GM13977 (cell line): Measurements from ENCODE around the gene NTRK2.

ENCODE experiments used
- DNase-seq: peaks from one replicate; pipeline ENCODE4 v3.0.0; 2012; ENCODE audit warnings: low spot score
- in situ Hi-C: fragments of 300-500 bp; cut with MboI; formaldehyde crosslinking; loops from one replicate; pipeline ENCODE4 v1.12.0; 2022; ENCODE audit warnings: low sequenced_read_pairs, low pct_unique_long_range_greater_than_20kb, mixed read lengths, inconsistent platforms; ENCODE audit not compliant: unreplicated experiment
- TF ChIP-seq, protein P1 (sequence below): IDR thresholded peaks from 2 replicates; pipeline ENCODE4 v1.5.1; 2012; ENCODE audit warnings: mild to moderate bottlenecking, control low read depth; ENCODE audit not compliant: insufficient read depth; ENCODE audit errors: extremely low read depth, missing control alignments

NTRK2 gene

GRCh38 chr9:84778570-84778969 lies 109.0 kb downstream of the NTRK2 start:
- in situ Hi-C loops: no loop called here
- TF ChIP-seq, protein P1, sequence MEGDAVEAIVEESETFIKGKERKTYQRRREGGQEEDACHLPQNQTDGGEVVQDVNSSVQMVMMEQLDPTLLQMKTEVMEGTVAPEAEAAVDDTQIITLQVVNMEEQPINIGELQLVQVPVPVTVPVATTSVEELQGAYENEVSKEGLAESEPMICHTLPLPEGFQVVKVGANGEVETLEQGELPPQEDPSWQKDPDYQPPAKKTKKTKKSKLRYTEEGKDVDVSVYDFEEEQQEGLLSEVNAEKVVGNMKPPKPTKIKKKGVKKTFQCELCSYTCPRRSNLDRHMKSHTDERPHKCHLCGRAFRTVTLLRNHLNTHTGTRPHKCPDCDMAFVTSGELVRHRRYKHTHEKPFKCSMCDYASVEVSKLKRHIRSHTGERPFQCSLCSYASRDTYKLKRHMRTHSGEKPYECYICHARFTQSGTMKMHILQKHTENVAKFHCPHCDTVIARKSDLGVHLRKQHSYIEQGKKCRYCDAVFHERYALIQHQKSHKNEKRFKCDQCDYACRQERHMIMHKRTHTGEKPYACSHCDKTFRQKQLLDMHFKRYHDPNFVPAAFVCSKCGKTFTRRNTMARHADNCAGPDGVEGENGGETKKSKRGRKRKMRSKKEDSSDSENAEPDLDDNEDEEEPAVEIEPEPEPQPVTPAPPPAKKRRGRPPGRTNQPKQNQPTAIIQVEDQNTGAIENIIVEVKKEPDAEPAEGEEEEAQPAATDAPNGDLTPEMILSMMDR: no peak
- no peak for DNase-seq

- in situ Hi-C loops: loop anchor here (10.0 kb wide), 1 partner anchor 85 kb away; no protein-coding TSS in a partner anchor
- TF ChIP-seq, protein P1: no peak
- DNase-seq: no peak
Measured at GRCh38 chr9:84779883-84780282, 110.4 kb downstream of the NTRK2 start.

DNA sequence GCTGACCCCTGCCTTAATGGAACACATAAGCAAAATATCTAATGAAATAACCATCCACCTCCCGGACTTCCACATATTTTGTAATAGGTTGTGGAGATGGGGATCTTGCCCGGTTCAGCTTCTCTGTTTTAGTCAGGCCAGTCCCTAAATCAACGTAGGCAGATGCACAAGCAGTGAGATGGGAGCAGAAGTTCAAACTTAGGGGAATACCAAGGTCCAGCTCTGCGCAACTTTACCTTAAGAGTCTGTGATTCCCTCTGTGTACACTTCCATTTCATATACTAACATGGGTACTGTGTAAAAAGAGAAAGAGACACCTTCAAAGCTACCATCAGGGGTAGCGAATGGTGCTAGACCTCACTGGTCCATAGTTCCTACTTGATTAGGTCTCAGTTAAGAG lies 110.9 kb downstream of the NTRK2 start:
- DNase-seq: no peak
- in situ Hi-C loops: loop anchor here (10.0 kb wide), 1 partner anchor 86 kb away; no protein-coding TSS in a partner anchor
- TF ChIP-seq, protein P1: no peak

DNA sequence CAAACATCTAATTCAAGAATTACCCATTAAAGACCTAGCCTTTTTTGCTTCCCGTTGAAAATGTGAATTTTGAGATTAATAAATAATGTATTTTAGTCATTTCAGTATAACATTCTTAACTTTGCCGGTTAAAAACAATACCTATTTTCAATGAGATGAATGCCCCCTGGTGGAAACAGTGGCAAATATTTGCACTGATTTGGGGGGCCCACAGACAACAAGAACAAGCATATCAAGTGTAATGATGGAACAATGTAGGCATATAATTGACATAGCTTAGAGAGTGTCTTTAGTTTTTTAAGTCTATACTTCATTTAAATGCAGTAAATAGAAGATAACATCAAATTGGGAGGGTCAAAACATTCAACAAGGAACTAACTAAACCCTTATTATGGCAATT lies 111.9 kb downstream of the NTRK2 start:
- TF ChIP-seq, protein P1: peak; percentile 64
- in situ Hi-C loops: loop anchor here (10.0 kb wide), 1 partner anchor 87 kb away; no protein-coding TSS in a partner anchor
- peak; percentile 15 for DNase-seq

GRCh38 chr9:84781931-84782866 lies 112.7 kb downstream of the NTRK2 start:
- in situ Hi-C loops: loop anchor here (10.0 kb wide), 1 partner anchor 87 kb away; no protein-coding TSS in a partner anchor
- no peak for DNase-seq
- TF ChIP-seq, protein P1: no peak

DNA sequence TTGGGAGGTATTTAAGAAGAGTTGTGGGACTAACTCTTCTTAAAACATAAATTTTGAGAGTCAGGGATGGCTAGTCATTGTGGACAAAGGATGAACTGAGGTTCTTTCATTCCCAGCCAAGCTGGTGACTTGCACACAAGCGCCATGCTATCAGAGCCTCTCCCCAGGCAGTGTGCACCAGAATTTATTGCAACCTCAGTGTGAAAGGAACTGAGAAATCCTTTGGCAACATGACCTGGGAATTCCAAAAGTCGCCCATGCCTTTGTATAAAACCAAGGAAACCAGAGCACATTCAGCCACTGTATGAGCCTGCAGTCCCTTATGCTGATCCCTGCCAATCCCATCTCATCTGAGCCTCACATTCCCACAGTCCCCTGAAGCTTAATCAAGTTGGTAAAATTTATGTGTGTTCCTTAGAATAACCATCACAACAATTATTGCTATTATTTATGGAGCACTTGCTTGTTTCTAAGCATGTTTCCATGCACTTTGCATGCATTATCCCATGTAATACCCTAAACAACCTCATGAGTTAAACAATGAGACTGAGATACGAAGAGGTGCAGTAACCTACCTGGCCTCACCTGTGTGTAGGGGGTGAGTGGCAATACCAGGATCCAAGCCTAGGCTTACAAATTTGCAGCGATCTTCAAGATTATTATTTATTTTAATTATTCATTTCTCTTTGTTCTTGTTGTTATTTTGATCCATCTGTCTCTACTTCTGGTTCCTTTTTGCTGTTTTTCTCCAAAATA lies 116.4 kb downstream of the NTRK2 start:
- in situ Hi-C loops: loop anchor here (10.0 kb wide), 1 partner anchor 91 kb away; no protein-coding TSS in a partner anchor
- no peak for DNase-seq
- TF ChIP-seq, protein P1: no peak
